DOHH2 (cell line): ENCODE results near the gene NSUN6.

Experiments used
- EZH2phosphoT487 ChIP-seq: fragments of 200-600 bp; sonication (generic); IDR thresholded peaks from 2 replicates; pipeline ENCODE4 v1.6.1; 2017; ENCODE audit warnings: borderline replicate concordance, mild to moderate bottlenecking, antibody characterized with exemption, low read length, moderate library complexity, mixed read lengths
- TF ChIP-seq, protein P1 (sequence below): fragments of 200-600 bp; sonication (generic); IDR thresholded peaks from one replicate; pipeline ENCODE4 v1.5.1; 2014; ENCODE audit warnings: antibody characterized with exemption, mild to moderate bottlenecking, low read depth, low read length; ENCODE audit not compliant: poor library complexity, severe bottlenecking

DNA sequence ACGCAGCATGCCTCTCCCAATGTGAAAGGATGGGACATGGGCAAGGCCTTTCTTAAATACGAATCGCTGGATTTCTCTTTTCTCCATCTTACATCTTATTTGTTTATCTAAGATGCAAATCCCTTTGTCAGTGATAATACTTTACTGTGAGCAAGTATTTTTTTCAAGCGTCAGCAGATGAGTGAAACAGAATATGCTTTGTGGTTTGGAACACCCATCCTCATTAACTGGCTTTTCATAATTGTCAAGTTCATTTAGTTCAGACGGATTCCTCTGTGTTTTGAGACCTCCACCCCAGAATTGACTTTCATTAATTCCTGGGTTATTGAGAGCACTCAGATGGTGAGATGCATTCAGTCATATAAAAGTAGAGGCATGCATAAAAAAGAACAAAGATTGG, 149.8 kb downstream of the NSUN6 start:
- TF ChIP-seq, protein P1, sequence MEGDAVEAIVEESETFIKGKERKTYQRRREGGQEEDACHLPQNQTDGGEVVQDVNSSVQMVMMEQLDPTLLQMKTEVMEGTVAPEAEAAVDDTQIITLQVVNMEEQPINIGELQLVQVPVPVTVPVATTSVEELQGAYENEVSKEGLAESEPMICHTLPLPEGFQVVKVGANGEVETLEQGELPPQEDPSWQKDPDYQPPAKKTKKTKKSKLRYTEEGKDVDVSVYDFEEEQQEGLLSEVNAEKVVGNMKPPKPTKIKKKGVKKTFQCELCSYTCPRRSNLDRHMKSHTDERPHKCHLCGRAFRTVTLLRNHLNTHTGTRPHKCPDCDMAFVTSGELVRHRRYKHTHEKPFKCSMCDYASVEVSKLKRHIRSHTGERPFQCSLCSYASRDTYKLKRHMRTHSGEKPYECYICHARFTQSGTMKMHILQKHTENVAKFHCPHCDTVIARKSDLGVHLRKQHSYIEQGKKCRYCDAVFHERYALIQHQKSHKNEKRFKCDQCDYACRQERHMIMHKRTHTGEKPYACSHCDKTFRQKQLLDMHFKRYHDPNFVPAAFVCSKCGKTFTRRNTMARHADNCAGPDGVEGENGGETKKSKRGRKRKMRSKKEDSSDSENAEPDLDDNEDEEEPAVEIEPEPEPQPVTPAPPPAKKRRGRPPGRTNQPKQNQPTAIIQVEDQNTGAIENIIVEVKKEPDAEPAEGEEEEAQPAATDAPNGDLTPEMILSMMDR = no peak
- TF ChIP-seq EZH2phosphoT487 = no peak
